ENCODE data around the gene PNPLA5. TPM values are rescaled to one million over a fixed set of nuclear protein-coding genes. Genes with fewer than 3 reads are reported as not detected.

PNPLA5 gene
- total RNA-seq, 2 experiments from 2014 or later: not detected

DNA sequence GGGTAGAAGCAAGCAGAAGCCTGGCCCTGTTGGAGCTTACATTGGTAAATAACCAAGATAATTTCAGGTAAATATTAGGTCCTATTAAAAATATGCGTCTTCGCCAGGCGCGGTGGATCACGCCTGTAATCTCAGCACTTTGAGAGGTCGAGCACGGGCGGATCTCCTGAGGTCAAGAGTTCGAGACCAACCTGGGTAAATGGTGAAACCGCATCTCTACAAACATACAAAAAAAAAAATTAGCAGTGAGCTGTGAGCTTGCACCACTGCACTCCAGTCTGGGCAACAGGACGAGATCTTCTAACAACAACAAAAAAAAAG is 29.0 kb downstream of the PNPLA5 start:
- CTCF ChIA-PET: interaction anchor here (0.7 kb wide), 2 partner anchors 479 to 1256 kb away, joined by 3 read pairs; no protein-coding TSS in a partner anchor
- no peak overlapping the region for H3K4me3 Mint-ChIP-seq

DNA sequence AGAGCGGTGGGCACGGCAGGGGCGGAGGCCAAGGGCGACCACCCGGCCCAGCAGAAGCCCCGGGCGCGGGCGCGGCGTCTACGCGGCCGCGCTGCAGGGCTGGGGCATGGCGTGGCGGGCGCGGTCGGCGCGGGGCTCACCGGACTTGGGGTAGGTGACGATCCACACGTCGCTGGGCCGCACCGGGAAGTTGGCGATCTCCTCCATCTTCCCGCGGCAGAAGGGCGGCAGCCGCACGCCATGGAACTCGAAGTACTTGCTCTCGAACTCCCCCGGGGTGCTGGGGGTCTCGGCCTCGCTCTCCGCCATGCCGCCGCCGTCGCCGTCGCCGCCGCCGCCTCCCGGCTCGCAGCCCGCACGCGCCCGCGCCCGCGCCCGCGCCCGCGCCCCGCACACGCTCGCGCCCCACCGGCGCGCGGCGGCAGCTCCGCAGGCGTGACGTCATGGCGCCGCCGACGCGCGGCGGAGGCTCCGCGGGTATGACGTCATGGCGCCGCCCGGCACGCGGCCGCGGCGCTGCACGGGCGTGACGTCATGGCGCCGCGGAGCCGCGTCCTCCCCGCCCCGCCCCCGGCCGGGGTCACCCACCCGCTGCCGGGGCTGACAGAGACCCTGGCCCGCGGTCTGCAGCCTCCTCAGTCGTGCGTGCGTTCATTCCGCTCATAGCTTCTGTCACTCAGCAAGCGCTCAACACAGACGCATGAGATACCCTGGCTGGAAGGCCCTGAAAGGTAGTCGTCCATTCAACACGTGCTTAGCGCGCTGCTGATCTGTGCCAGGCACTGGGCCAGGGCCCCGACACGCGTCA is 29.5 kb downstream of the PNPLA5 start, which contains the start of gene SULT4A1:
Gene SULT4A1, minus strand, starts transcription at position 440 of the 808 bp plus-strand sequence. Its CDS starts 131 bp downstream, at position 309.
- ATAC-seq: no peak
- Mint-ChIP-seq H3K27me3 (peaks cover 52% of the 10 kb centered on the region), H3K4me1 (peaks cover 4% of the 10 kb centered on the region), H3K4me3 (no peak within 1 kb of the TSS), H3K9me3 (ENCODE audit: low read depth) (no peaks in the 10 kb centered on the region), H3K36me3 (no peaks in the 10 kb centered on the region), H3K27ac (no peak within 1 kb of the TSS)
- no peak for DNase-seq
- CTCF ChIA-PET: interaction anchor here (0.7 kb wide), 1 partner anchor 479 kb away, joined by 3 read pairs; no protein-coding TSS in a partner anchor

More for the DNA sequence above, 29.0 kb downstream of the PNPLA5 start:
- H3K4me1 Mint-ChIP-seq: peaks cover 4% of the 10 kb centered on the region
- DNase-seq: no peak
- no peak for ATAC-seq
- peaks cover 50% of the 10 kb centered on the region for H3K27me3 Mint-ChIP-seq
- H3K36me3 Mint-ChIP-seq: no peaks in the 10 kb centered on the region
- H3K9me3 Mint-ChIP-seq (ENCODE audit: low read depth): no peaks in the 10 kb centered on the region
- no peak overlapping the region for H3K27ac Mint-ChIP-seq

DNA sequence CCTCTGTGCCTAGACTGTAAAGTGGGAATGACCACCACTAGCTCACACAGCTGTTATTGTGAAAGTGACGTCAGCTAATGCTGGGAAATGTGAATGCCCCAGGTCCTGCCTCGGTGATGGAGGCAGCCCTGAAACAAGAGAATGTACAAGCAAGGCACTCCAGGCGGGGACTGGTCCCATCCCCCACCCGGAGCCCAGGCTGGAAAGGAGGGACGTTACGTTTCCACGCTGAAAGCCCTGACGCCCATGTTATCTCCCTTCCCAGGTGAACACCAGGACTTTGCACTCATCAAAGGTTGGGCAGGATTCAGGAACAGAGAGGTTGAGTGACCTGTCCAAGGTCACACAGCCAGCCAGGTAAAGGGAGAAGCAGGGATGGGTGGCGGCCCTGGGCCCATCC is 30.3 kb downstream of the PNPLA5 start:
- no peaks in the 10 kb centered on the region for H3K9me3 Mint-ChIP-seq (ENCODE audit: low read depth)
- DNase-seq: no peak
- H3K27me3 Mint-ChIP-seq: peaks cover 56% of the 10 kb centered on the region
- no peak for ATAC-seq
- H3K27ac Mint-ChIP-seq: no peak overlapping the region
- CTCF ChIA-PET: interaction anchor here (1.2 kb wide), 1 partner anchor 23 kb away, joined by 4 read pairs; no protein-coding TSS in a partner anchor
- H3K36me3 Mint-ChIP-seq: no peaks in the 10 kb centered on the region
- peaks cover 4% of the 10 kb centered on the region for H3K4me1 Mint-ChIP-seq
- no peak overlapping the region for H3K4me3 Mint-ChIP-seq

DNA sequence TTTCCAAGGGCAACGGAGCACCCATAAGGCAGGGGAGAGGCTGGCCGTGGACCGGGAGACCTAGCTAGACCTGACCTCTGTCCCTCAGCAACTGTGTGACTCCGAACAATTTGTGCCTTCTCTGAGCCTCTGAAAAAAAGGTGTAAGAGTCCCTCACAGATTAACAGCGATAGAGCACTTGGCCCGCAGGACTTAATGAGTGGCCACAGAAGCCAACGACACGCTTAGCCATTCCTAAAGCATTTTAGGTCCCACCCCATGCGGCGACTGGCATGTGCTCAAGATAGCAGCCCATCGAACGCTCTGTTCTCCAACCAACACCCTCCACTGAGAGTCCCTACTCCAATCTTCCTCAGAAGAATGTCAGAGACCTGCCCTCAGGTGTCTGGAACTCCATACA is 31.0 kb downstream of the PNPLA5 start:
- H3K4me1 Mint-ChIP-seq: peaks cover 4% of the 10 kb centered on the region
- no peak overlapping the region for H3K4me3 Mint-ChIP-seq
- H3K27ac Mint-ChIP-seq: no peak overlapping the region
- H3K9me3 Mint-ChIP-seq (ENCODE audit: low read depth): no peaks in the 10 kb centered on the region
- peaks cover 56% of the 10 kb centered on the region for H3K27me3 Mint-ChIP-seq
- ATAC-seq (no peak), DNase-seq (no peak)
- CTCF ChIA-PET: interaction anchor here (1.2 kb wide), 1 partner anchor 24 kb away, joined by 4 read pairs; no protein-coding TSS in a partner anchor
- no peaks in the 10 kb centered on the region for H3K36me3 Mint-ChIP-seq

DNA sequence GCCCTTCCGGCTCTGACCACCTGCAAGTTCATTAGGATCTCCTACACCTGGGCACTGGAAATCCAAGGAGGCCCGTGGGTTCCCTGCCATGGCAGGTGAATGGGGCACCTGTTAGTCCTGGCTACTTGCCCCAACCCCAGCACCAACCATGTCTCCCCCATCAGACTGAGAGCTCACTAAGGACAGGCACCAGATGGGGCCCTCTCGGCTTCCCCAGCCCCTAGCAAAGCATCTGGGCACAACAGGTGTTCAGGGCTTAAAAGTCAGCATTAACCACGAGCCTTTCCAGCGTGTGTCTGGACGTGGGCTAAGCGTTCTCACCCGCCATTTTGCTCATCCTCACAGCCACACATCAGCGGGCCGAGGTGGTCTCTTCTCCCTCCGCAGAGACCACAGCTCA is 31.7 kb downstream of the PNPLA5 start:
- no peak overlapping the region for H3K4me3 Mint-ChIP-seq
- no peaks in the 10 kb centered on the region for H3K36me3 Mint-ChIP-seq
- H3K4me1 Mint-ChIP-seq: peaks cover 4% of the 10 kb centered on the region
- no peaks in the 10 kb centered on the region for H3K9me3 Mint-ChIP-seq (ENCODE audit: low read depth)
- H3K27ac Mint-ChIP-seq: no peak overlapping the region
- no peak for ATAC-seq
- CTCF ChIA-PET: no interaction called here
- DNase-seq: no peak
- H3K27me3 Mint-ChIP-seq: peaks cover 52% of the 10 kb centered on the region

DNA sequence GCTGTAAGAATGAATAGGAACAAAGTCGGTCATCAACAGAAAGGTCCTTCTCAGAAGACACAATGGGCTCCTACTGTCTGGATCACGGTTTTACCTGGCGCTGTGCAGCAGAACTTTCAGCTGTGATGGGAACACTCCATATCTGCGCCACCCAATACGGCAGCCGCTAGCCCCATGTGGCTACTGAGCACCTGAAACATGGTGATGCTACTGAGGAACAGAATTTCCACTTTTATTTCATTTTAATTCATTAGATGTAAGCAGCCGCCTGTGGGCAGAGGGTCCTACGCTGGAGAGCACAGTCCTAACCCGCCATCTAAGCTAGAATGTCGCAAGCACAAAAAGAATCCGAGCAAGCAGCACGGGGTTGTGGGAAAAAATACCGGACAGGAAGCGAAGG is 32.2 kb downstream of the PNPLA5 start:
- Mint-ChIP-seq H3K4me1 (peaks cover 4% of the 10 kb centered on the region), H3K4me3 (no peak overlapping the region), H3K27ac (no peak overlapping the region), H3K36me3 (no peaks in the 10 kb centered on the region), H3K27me3 (peaks cover 47% of the 10 kb centered on the region), H3K9me3 (ENCODE audit: low read depth) (no peaks in the 10 kb centered on the region)
- DNase-seq: no peak
- CTCF ChIA-PET: no interaction called here
- ATAC-seq: no peak

DNA sequence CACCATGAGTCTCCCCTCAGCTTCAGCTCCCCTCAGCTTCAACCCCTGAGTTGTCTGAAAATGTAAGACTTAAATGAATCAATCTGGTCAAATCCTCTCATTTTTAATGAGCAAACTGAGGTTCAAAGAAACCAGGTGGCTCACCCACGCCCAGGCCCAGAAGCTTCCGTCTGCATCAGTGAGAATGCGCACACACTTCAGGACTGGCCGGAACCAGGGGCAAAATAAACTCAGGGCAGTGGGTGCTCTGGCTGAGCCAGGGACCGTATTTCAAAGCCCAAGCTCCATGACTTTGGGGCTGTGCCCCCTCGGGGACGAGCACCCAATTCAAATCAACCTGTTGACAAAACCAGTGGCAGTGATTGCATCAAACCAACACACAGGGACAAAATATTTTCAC is 32.6 kb downstream of the PNPLA5 start:
- CTCF ChIA-PET: no interaction called here
- peaks cover 44% of the 10 kb centered on the region for H3K27me3 Mint-ChIP-seq
- H3K4me3 Mint-ChIP-seq: no peak overlapping the region
- H3K9me3 Mint-ChIP-seq (ENCODE audit: low read depth): no peaks in the 10 kb centered on the region
- H3K4me1 Mint-ChIP-seq: peaks cover 4% of the 10 kb centered on the region
- H3K36me3 Mint-ChIP-seq: no peaks in the 10 kb centered on the region
- DNase-seq (no peak), ATAC-seq (no peak)
- H3K27ac Mint-ChIP-seq: no peak overlapping the region

DNA sequence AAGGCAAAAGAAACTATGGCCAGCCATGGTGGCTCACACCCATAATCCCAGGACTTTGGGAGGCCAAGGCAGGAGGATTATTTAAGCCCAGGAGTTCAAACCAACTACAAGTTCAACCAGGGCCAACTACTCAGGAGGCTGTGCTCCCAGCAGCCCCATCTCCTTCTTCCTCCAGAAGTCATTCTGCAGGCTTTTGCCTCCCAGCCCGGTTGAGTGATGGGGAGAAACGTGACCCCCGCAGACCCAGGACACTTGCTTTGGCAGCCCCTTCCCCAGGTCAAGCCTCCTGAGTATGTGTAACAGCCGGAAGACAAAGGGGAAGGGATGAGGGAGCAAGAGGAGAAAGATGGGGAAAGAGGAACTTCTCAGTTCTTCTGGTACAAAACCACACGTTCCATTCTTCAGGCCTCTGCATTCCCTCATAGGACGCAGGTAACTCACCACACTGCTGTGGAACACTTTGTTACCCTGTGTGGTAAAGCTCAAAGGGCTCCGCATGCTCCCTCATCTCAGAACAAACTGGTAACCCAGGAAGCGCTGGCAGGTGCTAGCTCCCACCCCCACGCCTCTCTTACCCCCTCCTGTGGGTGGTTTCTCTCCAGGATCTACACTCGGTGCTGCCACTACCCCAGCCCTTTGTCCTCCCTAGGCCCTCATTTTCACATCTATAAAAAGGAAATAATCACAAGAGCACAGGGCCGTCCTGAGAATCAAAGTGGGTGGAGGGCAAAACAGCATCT is 33.5 kb downstream of the PNPLA5 start:
- Mint-ChIP-seq H3K4me1 (peaks cover 4% of the 10 kb centered on the region), H3K36me3 (no peaks in the 10 kb centered on the region), H3K4me3 (no peak overlapping the region), H3K27me3 (peaks cover 39% of the 10 kb centered on the region), H3K27ac (no peak overlapping the region), H3K9me3 (ENCODE audit: low read depth) (no peaks in the 10 kb centered on the region)
- CTCF ChIA-PET: no interaction called here
- DNase-seq (no peak), ATAC-seq (no peak)

DNA sequence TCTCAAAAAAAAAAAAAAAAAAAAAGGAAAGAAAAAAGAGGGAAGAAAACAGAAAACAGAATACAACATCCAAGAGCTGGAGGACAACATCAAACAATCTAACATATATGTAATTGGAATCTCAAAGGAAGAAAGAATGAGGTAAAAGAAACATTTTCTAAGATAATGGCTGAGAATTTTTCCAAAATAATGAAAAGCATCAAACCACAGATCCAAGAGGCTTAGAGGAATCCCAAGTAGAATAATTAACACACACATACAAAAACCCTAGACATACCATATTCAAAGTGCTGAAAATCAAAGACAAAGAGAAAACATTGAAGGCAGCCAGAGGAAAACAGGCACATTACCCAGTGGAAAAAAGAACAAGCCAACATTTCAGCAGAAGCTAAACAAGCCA is 34.4 kb downstream of the PNPLA5 start:
- no peak overlapping the region for H3K4me3 Mint-ChIP-seq
- H3K27ac Mint-ChIP-seq: no peak overlapping the region
- no peaks in the 10 kb centered on the region for H3K4me1 Mint-ChIP-seq
- CTCF ChIA-PET: no interaction called here
- H3K36me3 Mint-ChIP-seq: no peaks in the 10 kb centered on the region
- peaks cover 33% of the 10 kb centered on the region for H3K27me3 Mint-ChIP-seq
- no peak for DNase-seq
- H3K9me3 Mint-ChIP-seq (ENCODE audit: low read depth): no peaks in the 10 kb centered on the region
- ATAC-seq: no peak

DNA sequence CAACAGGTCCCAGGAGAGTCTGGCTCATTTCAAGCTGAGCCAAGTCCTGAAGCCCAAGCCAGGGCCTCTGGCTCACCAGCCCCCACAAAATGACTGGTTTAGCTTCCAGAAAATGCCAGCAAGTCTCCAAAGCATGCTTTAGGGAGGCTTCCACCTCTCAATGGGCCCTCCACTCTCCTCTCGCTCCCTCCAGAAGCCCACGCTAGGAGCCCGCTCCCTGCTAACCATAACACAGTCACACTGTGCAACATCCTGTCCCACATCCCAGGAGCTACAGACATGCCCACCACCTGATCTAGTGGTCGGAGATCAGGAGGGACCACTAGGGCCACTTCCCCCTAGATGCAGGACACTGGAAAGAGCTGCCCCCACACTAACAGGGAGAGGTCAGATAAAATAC is 36.4 kb downstream of the PNPLA5 start:
- no peaks in the 10 kb centered on the region for H3K36me3 Mint-ChIP-seq
- H3K27me3 Mint-ChIP-seq: peaks cover 22% of the 10 kb centered on the region
- ATAC-seq (no peak), DNase-seq (no peak)
- CTCF ChIA-PET: no interaction called here
- H3K27ac Mint-ChIP-seq: no peak overlapping the region
- H3K9me3 Mint-ChIP-seq (ENCODE audit: low read depth): no peaks in the 10 kb centered on the region
- no peaks in the 10 kb centered on the region for H3K4me1 Mint-ChIP-seq
- H3K4me3 Mint-ChIP-seq: no peak overlapping the region

DNA sequence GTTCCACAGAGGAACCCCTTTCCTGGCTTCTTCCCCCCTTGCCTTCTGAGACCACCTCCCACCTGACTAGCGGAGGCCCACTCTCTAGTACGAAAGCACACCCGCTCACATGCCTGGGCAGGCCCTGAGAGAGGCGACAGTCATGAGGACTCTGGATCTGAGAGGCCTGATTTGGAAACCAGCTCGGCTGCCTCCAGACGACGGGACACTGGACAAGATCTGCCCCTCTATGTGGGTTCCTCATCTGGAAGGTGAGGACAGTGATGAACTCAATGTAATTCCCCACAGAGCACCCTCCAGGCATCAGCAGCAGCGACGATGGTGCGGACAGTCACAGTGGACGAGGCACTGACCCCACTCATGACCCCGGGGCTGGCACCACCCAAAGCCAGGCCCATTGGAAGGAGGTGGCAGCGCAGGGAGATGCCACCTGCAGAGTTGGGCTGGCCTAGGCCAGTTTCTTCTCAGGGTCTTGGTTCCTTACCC is 37.0 kb downstream of the PNPLA5 start:
- H3K9me3 Mint-ChIP-seq (ENCODE audit: low read depth): no peaks in the 10 kb centered on the region
- H3K27ac Mint-ChIP-seq: no peak overlapping the region
- no peak for ATAC-seq
- H3K4me1 Mint-ChIP-seq: no peaks in the 10 kb centered on the region
- no peak overlapping the region for H3K4me3 Mint-ChIP-seq
- H3K27me3 Mint-ChIP-seq: peaks cover 18% of the 10 kb centered on the region
- no peak for DNase-seq
- CTCF ChIA-PET: no interaction called here
- no peaks in the 10 kb centered on the region for H3K36me3 Mint-ChIP-seq

DNA sequence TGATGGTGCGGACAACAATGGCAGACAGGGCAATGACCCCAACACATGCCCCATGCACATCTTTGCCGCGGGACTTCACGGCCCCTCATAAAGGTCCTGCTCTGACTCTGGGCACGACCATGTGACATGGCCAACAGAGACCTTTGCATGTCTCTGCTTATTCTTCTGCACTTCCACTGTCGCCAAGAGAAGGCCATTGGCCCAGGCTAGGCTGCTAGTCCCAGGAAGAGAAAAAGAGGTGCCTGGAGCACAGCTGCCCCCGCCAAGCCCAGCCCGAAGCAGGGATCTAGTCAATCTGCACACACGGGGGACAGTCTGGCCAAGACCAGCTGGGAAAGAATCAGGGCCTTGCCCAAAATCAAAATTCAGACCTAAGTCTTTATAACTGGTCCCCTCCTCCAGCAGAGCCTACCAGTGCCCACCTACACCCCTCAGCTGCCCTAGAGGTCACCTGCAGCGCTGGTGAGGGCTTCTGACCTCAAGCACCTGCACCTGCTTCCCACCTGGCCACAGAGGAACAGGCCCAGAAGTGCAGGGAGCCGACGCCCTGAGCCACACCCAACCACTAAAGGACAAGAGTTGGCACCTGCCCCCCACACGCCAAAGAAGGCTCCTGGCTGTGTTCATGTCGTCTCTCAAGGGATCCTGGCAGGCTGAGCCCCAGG is 37.6 kb downstream of the PNPLA5 start:
- Mint-ChIP-seq H3K36me3 (no peaks in the 10 kb centered on the region), H3K27ac (no peak overlapping the region), H3K9me3 (ENCODE audit: low read depth) (no peaks in the 10 kb centered on the region), H3K4me3 (no peak overlapping the region), H3K4me1 (no peaks in the 10 kb centered on the region), H3K27me3 (peaks cover 17% of the 10 kb centered on the region)
- DNase-seq (no peak), ATAC-seq (no peak)
- CTCF ChIA-PET: no interaction called here

DNA sequence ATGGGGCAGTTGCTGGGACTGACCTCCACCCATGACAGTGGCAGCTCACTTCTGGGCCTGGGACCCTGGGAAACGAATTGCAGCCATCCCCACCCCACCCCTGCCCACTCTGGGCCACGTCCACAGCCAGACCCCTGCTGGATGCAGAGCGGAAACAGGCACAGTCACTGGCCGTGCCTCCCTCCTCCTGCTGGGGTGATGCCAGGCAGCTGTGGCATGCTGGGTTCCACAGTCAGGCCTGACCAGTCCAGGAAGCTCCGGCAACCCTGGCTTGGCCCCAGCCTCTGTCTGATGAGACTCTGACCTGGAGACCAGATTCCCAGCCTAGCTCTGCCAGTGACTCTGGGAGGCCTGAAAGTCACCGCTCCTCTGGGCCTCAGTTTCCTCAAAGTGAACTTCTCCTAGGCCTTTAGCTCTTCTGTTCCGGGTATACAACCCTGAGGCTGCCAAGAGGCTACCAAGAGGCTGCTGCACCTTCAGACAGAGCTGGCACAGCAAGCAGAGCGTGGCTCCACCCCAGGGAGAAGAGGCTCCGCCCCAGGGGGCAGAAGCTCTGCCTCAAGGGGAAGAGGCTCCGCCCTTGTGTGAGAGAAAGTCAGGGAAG is 38.4 kb downstream of the PNPLA5 start:
- H3K27ac Mint-ChIP-seq: no peak overlapping the region
- ATAC-seq (no peak), DNase-seq (no peak)
- no peaks in the 10 kb centered on the region for H3K4me1 Mint-ChIP-seq
- H3K36me3 Mint-ChIP-seq: no peaks in the 10 kb centered on the region
- peaks cover 10% of the 10 kb centered on the region for H3K27me3 Mint-ChIP-seq
- CTCF ChIA-PET: no interaction called here
- no peaks in the 10 kb centered on the region for H3K9me3 Mint-ChIP-seq (ENCODE audit: low read depth)
- H3K4me3 Mint-ChIP-seq: no peak overlapping the region

All from activated CD8-positive, alpha-beta memory T cell treated with anti-CD3 and anti-CD28 coated beads, Interleukin-2, amount 10 ng/mL, durations not matched to agents 7 days and 5 days (primary cell).